H9 (cell line): ENCODE results near the gene DPYSL5. TPM values are rescaled to one million over a fixed set of nuclear protein-coding genes. Genes with fewer than 3 reads are reported as not detected.

Experiments
- DNase-seq: peaks from one replicate; pipeline ENCODE4 v3.0.0-alpha.2; 2017
- H2AFZ ChIP-seq: one replicate; pipeline ENCODE4 v1.6.1; 2013; ENCODE audit warnings: mild to moderate bottlenecking, low read length, control low read depth, moderate library complexity
- H2AK5ac ChIP-seq: 2 replicates; pipeline ENCODE4 v1.6.1; 2013; ENCODE audit warnings: low read length, control low read depth, mixed read lengths; ENCODE audit not compliant: insufficient read length
- H2BK120ac ChIP-seq: one replicate; pipeline ENCODE4 v1.6.1; 2013; ENCODE audit warnings: low read depth, mild to moderate bottlenecking, low read length, control low read depth, inconsistent platforms; ENCODE audit not compliant: poor library complexity, severe bottlenecking
- H2BK12ac ChIP-seq: 2 replicates; pipeline ENCODE4 v1.6.1; 2013; ENCODE audit warnings: low read length, control low read depth, mixed read lengths, low read depth; ENCODE audit not compliant: insufficient read length
- H2BK15ac ChIP-seq: 2 replicates; pipeline ENCODE4 v1.6.1; 2013; ENCODE audit warnings: low read depth, low read length, control low read depth
- H2BK20ac ChIP-seq: one replicate; pipeline ENCODE4 v1.6.1; 2013; ENCODE audit warnings: low read depth, mild to moderate bottlenecking, low read length, control low read depth, inconsistent platforms; ENCODE audit not compliant: poor library complexity, severe bottlenecking
- H2BK5ac ChIP-seq: 2 replicates; pipeline ENCODE4 v1.6.1; 2013; ENCODE audit warnings: low read length, control low read depth, mixed read lengths; ENCODE audit not compliant: insufficient read length
- H3K14ac ChIP-seq: 2 replicates; pipeline ENCODE4 v1.6.1; 2013; ENCODE audit warnings: low read length, control low read depth; ENCODE audit not compliant: insufficient read depth
- H3K18ac ChIP-seq: 2 replicates; pipeline ENCODE4 v1.6.1; 2013; ENCODE audit warnings: low read depth, mild to moderate bottlenecking, mixed read lengths, low read length, control low read depth; ENCODE audit not compliant: insufficient read length
- H3K23ac ChIP-seq: 2 replicates; pipeline ENCODE4 v1.6.1; 2013; ENCODE audit warnings: low read length, control low read depth, mixed read lengths, low read depth; ENCODE audit not compliant: insufficient read length
- H3K23me2 ChIP-seq: 2 replicates; pipeline ENCODE4 v1.6.1; 2013; ENCODE audit warnings: low read depth, mild to moderate bottlenecking, mixed read lengths, low read length, control low read depth; ENCODE audit not compliant: insufficient read length, poor library complexity, severe bottlenecking
- H3K27ac ChIP-seq: 2 replicates; pipeline ENCODE4 v1.5.1; 2013; ENCODE audit warnings: low read length, control low read depth, mixed read lengths, low read depth; ENCODE audit not compliant: insufficient read length
- H3K27me3 ChIP-seq: 2 replicates; pipeline ENCODE4 v1.6.1; 2013; ENCODE audit warnings: low read length, control low read depth, inconsistent platforms; ENCODE audit not compliant: insufficient read depth
- H3K4ac ChIP-seq: 2 replicates; pipeline ENCODE4 v1.6.1; 2013; ENCODE audit warnings: low read depth, mild to moderate bottlenecking, control low read depth, inconsistent platforms, low read length, moderate library complexity
- H3K4me1 ChIP-seq: 2 replicates; pipeline ENCODE4 v1.6.1; 2013; ENCODE audit warnings: low read length, control low read depth, inconsistent platforms; ENCODE audit not compliant: insufficient read depth
- H3K4me2 ChIP-seq: 2 replicates; pipeline ENCODE4 v1.6.1; 2013; ENCODE audit warnings: low read length, control low read depth, mixed read lengths; ENCODE audit not compliant: insufficient read length, insufficient read depth
- H3K56ac ChIP-seq: 2 replicates; pipeline ENCODE4 v1.6.1; 2013; ENCODE audit warnings: low read depth, mild to moderate bottlenecking, mixed read lengths, low read length, control low read depth; ENCODE audit not compliant: insufficient read length
- H3K79me1 ChIP-seq: 2 replicates; pipeline ENCODE4 v1.6.1; 2013; ENCODE audit warnings: low read depth, mild to moderate bottlenecking, moderate library complexity, low read length, control low read depth, inconsistent platforms; ENCODE audit not compliant: insufficient read depth, poor library complexity, severe bottlenecking
- H3K79me2 ChIP-seq: 2 replicates; pipeline ENCODE4 v1.6.1; 2013; ENCODE audit warnings: low read length, control low read depth, inconsistent platforms; ENCODE audit not compliant: insufficient read depth
- H3K9ac ChIP-seq: 2 replicates; pipeline ENCODE4 v1.6.1; 2013; ENCODE audit warnings: low read length, control low read depth, mixed read lengths; ENCODE audit not compliant: insufficient read length; ENCODE audit errors: extremely low read depth
- H3K9me3 ChIP-seq: one replicate; pipeline ENCODE4 v1.6.1; 2013; ENCODE audit warnings: low read depth, low read length, inconsistent platforms; ENCODE audit not compliant: control insufficient read depth
- H3T11ph ChIP-seq: one replicate; pipeline ENCODE4 v1.6.1; 2013; ENCODE audit warnings: mild to moderate bottlenecking, low read length, control low read depth, inconsistent platforms
- H4K20me1 ChIP-seq: one replicate; pipeline ENCODE4 v1.6.1; 2013; ENCODE audit not compliant: control insufficient read depth, insufficient read length, insufficient read depth
- H4K5ac ChIP-seq: 2 replicates; pipeline ENCODE4 v1.6.1; 2013; ENCODE audit warnings: low read depth, mild to moderate bottlenecking, mixed read lengths, low read length, control low read depth; ENCODE audit not compliant: insufficient read length
- H4K8ac ChIP-seq: replicated peaks from 2 replicates; pipeline ENCODE4 v1.6.1; 2013; ENCODE audit warnings: low read length, control low read depth, mixed read lengths, low read depth; ENCODE audit not compliant: insufficient read length
- H4K91ac ChIP-seq: 2 replicates; pipeline ENCODE4 v1.6.1; 2013; ENCODE audit warnings: low read depth, mild to moderate bottlenecking, moderate library complexity, mixed read lengths, low read length, control low read depth; ENCODE audit not compliant: insufficient read length
- H3K27ac Mint-ChIP-seq, 3 experiments: 2 replicates in 2 of 3; 3 replicates in 1 of 3; pipeline ENCODE4 v1.8.0; 2020 to 2021; ENCODE audit warnings: mixed read lengths in 3 of 3, mild to moderate bottlenecking in 1 of 3, moderate library complexity in 1 of 3
- H3K27me3 Mint-ChIP-seq: 2 replicates; pipeline ENCODE4 v1.8.0; 2021; ENCODE audit warnings: low read depth, mild to moderate bottlenecking, moderate library complexity, mixed read lengths
- H3K36me3 Mint-ChIP-seq, 3 experiments: 2 replicates in 2 of 3; 3 replicates in 1 of 3; pipeline ENCODE4 v1.8.0; 2020 to 2021; ENCODE audit warnings: low read depth in 3 of 3, mixed read lengths in 3 of 3; ENCODE audit not compliant: insufficient read depth in 1 of 3
- H3K4me1 Mint-ChIP-seq, 2 experiments: 2 replicates each; pipeline ENCODE4 v1.8.0; 2020; ENCODE audit warnings: mixed read lengths in 2 of 2
- H3K4me3 Mint-ChIP-seq, 2 experiments: 2 replicates in 1 of 2; 3 replicates in 1 of 2; pipeline ENCODE4 v1.8.0; 2020 to 2021; ENCODE audit warnings: mild to moderate bottlenecking in 2 of 2, mixed read lengths in 2 of 2, moderate library complexity in 1 of 2
- H3K9me3 Mint-ChIP-seq, 2 experiments: 2 replicates in 1 of 2; 3 replicates in 1 of 2; pipeline ENCODE4 v1.8.0; 2020; ENCODE audit warnings: mild to moderate bottlenecking in 2 of 2, mixed read lengths in 2 of 2, moderate library complexity in 1 of 2
- CTCF ChIP-seq: fragments of 200-600 bp; sonication (generic); conservative IDR thresholded peaks from 3 replicates; pipeline ENCODE4 v1.8.0; 2021; ENCODE audit warnings: antibody characterized with exemption, mild to moderate bottlenecking
- WGBS: extraction: QIAGEN DNeasy Blood & Tissue Kit; methylation state at CpG from one replicate; pipeline ENCODE4 v1.1.7; 2013; ENCODE audit warnings: missing lambda C conversion rate, low lambda C conversion rate, mixed read lengths; ENCODE audit not compliant: insufficient read length; ENCODE audit errors: extremely low coverage; 5-methylcytosine and 5-hydroxymethylcytosine counted together
- total RNA-seq: library from RNA; stranded (reverse); gene quantifications from 2 replicates; pipeline ENCODE4 v1.2.1, GENCODE V29; 2021

The DPYSL5 gene
- total RNA-seq, 1 experiment from 2014 or later = 6.4 TPM

DNA sequence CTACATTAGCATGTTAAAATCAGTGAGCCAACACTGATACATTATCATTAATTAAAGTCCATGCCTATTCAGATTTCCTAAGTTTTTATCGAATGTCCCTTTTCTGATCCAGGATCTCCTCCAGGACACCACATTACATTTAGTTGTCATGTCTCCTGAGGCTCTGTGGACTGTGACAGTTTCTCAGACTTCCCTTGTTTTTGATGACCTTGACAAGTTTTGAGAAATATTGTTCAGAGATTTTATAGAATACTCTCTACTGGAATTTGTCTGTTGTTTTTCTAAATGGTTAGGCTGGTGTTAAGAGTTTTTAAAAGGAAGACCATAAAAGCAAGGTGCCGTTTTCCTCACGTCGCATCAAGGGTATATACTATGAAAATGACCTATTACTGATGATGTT, 106.2 kb downstream of the DPYSL5 start:
- Histone ChIP-seq H2BK15ac (no peak overlapping the region), H3K27me3 (no peaks in the 10 kb centered on the region), H3K14ac (no peak overlapping the region), H3T11ph (no peak overlapping the region), H2BK20ac (no peak overlapping the region), H3K4ac (no peak overlapping the region), H4K5ac (no peak overlapping the region), H2AFZ (no peak overlapping the region), H2BK120ac (no peak overlapping the region), H2BK5ac (no peak overlapping the region), H3K4me2 (no peak overlapping the region), H4K8ac (no peak overlapping the region), H3K27ac (no peak overlapping the region), H3K23ac (no peak overlapping the region), H3K56ac (no peak overlapping the region), H3K23me2 (no peaks in the 10 kb centered on the region), H2BK12ac (no peak overlapping the region), H3K79me1 (no peaks in the 10 kb centered on the region), H3K79me2 (no peaks in the 10 kb centered on the region), H3K9me3 (no peaks in the 10 kb centered on the region), H3K9ac (no peak overlapping the region), H3K4me1 (no peaks in the 10 kb centered on the region), H3K18ac (no peak overlapping the region), H4K20me1 (no peaks in the 10 kb centered on the region), H4K91ac (no peak overlapping the region), H2AK5ac (no peak overlapping the region)
- Mint-ChIP-seq H3K27me3 (peaks cover 23% of the 10 kb centered on the region), H3K4me3 (no peak overlapping the region), H3K27ac (no peak overlapping the region), H3K9me3 (no peaks in the 10 kb centered on the region), H3K36me3 (no peaks in the 10 kb centered on the region; a peak in 1 of 7 replicates), H3K4me1 (peaks cover 4 to 5% of the 10 kb centered on the region in 2 experiments)
- WGBS = no CpG with 5 or more reads among the region's 4 CpGs
- no peak for DNase-seq
- no peak for TF ChIP-seq CTCF
